Ramos (cell line): Measurements from ENCODE around the gene HMGB2.

Experiments used
- in situ Hi-C: fragments of 300-500 bp; cut with MboI; formaldehyde crosslinking; loops from one replicate; pipeline ENCODE4 v1.14.3; 2022; ENCODE audit warnings: low sequenced_read_pairs; ENCODE audit not compliant: unreplicated experiment

HMGB2 gene

GRCh38 chr4:173337463-173337862 lies 3.3 kb upstream of the HMGB2 start:
- in situ Hi-C loops, result no loop called here

- in situ Hi-C loops, result no loop called here
Measured at GRCh38 chr4:173334891-173335752, 964 bp upstream of the HMGB2 start.

- in situ Hi-C loops, result no loop called here
Measured at GRCh38 chr4:173333658-173334084, 487 bp downstream of the HMGB2 start.

DNA sequence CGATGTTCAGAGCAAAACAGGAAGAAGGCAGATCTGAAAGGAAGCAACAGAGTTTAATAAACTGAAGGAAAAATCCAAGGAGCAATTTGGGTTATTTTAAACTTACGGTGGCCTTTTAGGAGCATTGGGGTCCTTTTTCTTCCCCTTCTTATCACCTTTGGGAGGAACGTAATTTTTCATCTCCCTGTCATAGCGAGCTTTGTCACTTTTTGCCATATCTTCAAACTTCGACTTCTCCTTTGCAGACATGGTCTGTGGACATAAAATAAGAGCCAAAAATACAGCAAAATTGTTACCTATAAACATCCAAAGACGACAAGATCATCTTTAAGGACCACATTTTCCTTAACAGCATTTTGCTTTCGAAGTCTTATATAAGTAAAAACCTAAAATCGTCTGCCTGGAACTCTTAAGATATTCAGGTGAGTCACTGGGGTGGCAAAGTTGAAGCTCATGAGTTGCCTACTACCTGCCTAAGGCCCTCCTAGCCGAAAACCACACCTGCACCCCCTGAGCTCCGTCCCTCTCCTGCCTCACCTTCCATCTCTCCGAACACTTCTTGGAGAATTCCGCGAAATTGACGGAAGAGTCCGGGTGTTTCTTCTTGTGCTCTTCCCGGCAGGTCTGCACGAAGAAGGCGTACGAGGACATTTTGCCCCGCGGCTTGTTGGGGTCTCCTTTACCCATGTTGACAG lies 1.0 kb downstream of the HMGB2 start:
- in situ Hi-C loops, result no loop called here

DNA sequence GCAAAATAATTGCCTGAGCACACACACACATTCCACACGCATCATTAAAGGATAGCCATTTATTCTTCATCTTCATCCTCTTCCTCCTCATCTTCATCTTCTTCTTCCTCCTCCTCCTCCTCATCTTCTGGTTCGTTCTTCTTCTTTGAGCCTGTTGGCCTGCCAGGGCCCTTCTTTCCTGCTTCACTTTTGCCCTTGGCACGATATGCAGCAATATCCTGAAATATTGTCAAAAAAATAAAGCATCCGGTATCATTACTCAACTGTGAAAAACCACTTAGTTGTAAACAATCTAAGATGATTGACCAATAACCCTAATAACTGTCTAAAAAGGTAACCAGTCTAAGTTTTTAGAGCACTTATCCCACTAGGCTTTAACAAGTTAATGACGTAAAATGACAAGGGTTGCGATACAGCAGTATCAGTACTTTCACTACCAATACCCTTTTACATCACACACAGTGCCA lies 2.1 kb downstream of the HMGB2 start:
- in situ Hi-C loops, result no loop called here

DNA sequence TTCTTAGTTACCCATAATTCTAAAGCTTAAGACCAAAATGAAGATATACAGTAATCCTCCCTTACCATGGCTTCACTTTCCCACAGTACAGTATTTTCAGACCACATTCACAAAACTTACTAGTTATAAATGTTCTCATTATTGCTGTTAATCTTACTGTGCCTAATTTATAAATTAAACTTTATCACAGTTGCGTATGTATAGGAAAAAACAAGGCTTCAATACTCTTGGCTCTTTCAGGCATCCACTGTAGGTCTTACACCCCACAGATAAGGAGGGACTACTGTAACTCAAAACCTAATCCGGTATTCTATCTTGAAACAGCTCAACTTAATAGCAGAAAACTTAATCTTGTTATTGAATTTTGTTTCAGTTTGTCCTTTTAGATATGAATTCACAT lies 3.6 kb downstream of the HMGB2 start:
- in situ Hi-C loops, result no loop called here

DNA sequence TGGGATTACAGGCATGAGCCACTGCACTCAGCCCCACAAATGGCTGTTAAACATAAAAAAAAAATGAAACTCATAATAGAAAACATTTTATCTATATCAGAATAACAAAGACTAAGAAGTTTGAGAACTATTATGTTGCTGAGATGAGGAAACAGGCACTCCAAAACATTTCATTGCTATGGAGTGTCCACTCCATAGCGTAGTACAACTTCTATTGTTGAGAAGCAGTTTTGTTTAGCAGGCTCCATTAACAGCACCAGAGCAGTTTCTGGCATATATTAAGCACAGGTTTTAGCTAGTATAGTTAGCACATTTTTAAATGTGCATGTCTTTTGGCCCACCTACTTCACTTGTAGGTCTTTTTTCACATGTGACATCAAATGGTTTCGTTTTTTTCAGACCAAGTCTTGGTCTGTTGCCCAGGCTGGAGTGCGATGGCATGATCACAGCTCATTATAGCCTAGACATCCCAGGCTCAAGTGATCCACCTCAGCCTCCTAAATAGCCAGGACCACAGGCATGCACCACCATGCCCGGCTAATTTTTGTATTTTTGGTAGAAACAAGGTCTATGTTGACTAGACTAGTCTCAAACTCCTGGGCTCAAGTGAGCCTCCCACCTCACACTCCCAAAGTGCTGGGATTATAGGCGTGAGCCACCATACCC lies 5.8 kb downstream of the HMGB2 start:
- in situ Hi-C loops, result no loop called here

- in situ Hi-C loops, result no loop called here
Measured at GRCh38 chr4:173325007-173325736, 9.0 kb downstream of the HMGB2 start.

DNA sequence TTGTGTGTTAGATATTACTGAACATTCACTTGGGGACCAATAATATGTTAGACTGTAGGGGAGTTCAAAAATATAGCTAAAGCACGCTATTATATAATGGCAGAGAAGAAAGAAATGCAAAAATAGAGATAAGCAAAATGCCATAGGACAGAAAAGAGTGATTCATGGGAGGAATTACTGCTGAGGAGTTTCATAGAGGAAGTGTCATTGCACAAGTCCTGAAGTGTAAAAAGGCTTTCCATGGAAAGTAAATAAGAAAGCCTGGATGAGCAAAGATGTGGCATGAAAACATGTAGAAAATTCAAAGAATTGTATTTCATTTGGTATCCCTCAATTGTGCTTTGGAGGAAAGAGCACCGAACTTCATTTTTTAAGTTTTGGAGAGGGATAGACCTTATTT lies 14.5 kb downstream of the HMGB2 start:
- in situ Hi-C loops, result no loop called here

DNA sequence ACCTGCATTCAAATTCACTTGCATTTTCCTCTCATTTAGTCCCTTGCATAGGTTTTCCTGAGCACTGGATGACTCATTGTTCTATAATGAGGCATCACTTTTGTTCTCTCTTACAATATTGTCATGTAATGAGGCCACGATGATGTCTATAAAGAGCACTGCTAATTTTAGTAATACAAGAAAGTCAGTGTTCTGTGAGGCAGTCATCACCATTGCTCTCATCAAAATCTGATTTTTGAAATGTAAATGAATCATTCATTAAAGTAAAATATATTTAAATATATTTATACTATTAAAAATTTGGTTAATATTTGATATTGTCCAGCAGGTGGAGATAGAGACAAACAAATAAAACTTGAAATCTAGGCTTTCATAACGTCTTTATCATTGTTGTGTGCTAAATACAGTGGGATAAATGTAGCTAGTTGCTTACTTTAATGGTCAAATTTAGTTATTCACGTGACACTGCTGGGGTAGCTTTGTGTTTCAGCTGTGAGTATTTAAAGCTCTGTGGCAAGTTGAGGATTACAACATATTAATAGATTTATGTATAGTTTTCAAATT lies 15.4 kb downstream of the HMGB2 start:
- in situ Hi-C loops, result no loop called here

DNA sequence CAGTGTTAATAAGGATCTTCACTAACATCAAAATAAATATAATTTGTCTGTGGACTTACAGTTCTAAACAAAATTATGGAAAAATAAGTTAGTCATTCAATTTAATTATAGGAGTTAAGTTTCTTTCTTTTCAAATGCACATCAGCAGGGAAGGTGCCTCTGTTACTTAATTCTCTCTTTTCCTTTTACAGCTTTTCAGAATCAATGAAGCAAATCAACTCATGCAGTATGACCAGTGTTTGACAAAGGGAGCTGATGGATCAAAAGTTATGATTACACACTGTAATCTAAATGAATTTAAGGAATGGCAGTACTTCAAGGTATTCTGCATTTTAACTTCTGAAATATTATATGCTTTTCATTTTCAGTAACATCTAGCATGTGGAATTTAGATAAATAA lies 15.9 kb downstream of the HMGB2 start:
- in situ Hi-C loops, result no loop called here

DNA sequence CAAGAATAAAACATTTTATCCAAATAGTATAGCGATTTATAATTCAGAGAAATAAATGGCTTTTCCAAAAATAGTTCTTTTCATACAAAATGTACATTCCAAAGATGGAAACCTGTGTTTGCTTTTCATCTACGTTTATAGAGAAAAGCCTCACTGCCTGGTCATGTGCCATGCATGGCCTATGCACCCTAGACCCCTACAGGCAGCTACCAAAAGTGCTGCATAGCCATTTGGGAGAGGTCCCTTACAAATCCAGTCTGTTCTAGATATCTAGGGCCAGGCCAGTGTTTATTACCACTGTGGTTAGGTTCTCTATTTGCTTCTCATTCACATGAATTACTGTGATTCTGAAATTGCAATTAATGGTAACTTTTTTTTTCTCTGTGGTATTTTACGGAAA lies 17.2 kb downstream of the HMGB2 start:
- in situ Hi-C loops, result no loop called here

DNA sequence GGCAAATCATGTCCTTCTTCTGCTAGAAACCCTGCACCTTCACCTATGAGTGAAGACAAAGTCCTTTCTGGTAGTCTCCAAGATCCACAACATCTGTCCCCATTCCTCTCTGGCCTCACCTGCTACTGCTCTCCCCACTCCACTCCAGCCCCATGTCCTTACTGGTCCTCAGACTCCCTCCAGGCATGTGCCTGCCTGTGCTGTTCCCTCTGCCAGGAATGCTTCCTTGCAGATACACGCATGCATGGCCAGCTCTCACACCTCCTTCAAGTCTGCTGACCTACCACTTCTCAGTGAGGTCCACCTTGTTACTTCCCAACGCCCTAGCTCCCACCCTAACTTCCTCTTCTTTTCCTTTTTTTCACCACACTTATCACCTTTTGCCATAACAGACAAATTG lies 18.1 kb downstream of the HMGB2 start:
- in situ Hi-C loops, result no loop called here

DNA sequence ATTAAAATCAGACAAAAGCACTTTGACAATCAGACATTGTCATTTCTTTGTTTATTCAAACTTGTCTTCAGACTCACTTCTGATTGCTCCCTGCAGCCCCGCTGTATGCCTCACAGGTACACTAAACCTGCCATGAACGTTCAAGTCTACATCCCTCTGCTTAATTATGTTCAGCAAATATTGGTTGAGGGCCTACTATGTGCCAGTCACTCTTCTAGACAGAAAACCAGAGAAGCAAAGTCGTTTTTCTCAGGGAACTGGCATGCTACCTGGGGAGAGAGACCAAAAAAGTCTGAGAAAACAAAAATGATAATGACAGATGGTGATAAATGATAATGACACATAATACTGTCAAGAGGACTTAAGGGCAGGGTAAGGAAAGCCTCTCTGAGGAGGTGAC lies 19.4 kb downstream of the HMGB2 start:
- in situ Hi-C loops, result no loop called here

- in situ Hi-C loops, result no loop called here
Measured at GRCh38 chr4:173311368-173311767, 22.8 kb downstream of the HMGB2 start.

GRCh38 chr4:173307778-173308177 lies 26.4 kb downstream of the HMGB2 start:
- in situ Hi-C loops, result loop anchor here (5.0 to 10.0 kb wide), 2 partner anchors 105 to 293 kb away; no protein-coding TSS in a partner anchor

GRCh38 chr4:173301518-173302201 lies 32.5 kb downstream of the HMGB2 start:
- in situ Hi-C loops, result loop anchor here (10.0 kb wide), 1 partner anchor 287 kb away; no protein-coding TSS in a partner anchor

- in situ Hi-C loops, result no loop called here
Measured at GRCh38 chr4:173294444-173294843, 39.7 kb downstream of the HMGB2 start.

DNA sequence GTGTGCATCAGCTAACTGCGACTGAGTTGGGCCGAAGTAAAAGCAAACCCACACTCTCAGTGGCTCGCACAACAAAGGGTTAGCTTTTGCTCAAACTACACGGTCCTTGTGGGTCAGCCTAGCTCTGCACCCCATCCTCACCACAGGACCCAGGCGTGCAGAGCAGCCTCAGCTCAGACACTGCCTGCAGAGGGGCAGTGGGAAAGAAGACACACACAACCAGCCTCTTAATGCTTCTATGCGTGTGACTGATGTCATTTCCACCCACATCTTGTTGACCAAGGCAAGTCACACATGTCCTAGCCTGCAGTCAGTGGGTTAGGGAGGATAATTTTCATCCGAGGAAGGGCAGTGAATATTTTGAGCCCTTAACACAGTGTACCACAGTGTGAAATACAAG lies 40.5 kb downstream of the HMGB2 start:
- in situ Hi-C loops, result no loop called here
